GM19452 (cell line): ENCODE results near the gene CDR2L.

ENCODE experiments used
- ATAC-seq: cut with Tn5 transposase; IDR thresholded peaks from one replicate; pipeline ENCODE4 v1.9.1; 2021; ENCODE audit not compliant: unreplicated experiment

Gene CDR2L

DNA sequence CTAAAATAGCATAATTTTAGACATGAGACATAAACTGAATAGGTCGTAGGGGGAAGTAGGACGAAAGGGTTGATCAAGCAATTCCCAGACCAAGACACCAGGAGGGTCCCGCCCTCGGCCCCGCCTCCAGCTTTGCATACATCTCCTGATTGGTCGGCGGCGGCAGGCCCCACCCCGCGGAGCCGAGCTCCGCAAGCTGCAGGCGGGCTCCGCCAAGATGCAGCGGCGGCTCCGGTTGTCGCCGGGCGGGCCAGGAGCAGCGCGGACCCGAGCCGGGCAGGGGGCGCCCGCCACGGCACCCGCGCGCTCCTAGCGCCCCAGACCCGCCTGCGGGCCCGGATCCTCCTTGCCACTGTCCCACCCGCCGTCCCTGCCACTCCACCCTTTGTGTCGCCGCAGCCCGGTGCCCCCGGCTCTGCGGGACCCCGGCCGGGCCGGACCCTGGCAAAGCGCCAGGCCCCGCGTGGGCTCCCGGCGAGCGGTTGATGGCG is at the start of gene CDR2L:
Gene CDR2L, plus strand, starts transcription at position 215 of the 491 bp plus-strand sequence. CDS start 412 bp downstream, outside the sequence.
- peak; percentile 95 for ATAC-seq

DNA sequence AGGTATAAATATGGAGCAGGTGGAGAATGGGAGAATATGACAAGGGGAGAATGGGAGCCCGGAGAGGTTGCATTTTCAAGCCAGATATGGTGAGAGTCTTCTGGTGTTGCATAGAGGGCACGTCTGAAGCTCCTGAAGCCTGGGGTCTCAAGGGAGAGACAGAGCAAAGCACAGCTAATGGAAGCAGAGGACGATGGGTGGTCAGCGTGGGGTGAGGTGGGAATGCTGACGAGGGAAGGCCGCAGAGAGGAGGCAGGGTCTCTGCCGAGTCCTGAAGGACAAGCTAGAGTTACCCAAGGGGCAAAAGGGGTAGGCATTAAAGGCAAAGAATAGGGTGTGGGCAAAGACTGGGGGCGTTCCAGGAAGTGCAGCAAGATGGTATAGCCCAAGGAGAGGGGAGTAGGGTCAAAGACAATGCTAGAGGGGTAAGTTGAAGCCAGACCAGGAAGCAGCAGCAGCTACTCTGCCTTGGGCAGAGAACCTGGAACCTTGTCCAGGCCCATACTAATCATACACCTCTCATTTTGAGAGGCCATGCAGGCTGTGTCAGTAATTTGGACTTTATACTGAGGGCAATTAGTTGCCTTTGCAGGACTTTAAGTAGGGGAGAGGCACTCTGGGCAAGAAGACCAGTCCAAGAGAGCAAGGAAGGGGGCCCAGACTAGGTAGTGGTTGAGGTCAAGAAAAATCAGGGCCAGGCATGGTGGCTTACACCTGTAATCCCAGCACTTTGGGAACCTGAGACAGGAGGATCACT is 49.1 kb upstream of the CDR2L start:
- ATAC-seq = no peak

DNA sequence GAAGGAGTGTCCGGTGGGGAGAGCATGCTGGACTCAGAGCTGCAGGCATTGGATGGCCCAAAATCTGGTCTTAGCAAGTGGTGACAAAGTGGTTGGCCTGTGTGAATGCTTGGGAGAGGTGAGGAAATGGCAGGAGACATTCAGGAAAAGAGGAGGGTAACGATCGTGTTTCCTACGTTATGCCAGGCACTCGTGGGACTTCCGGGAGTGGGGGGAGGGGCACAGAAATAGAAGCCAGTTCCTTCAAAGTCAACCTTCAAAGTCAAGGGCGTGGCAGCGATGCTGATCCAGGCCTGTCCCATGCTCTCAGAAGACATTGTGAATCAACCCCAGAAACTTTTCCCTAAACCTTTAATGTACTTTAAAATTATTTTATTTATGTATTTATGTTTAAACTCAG is 47.9 kb upstream of the CDR2L start:
- ATAC-seq = no peak

DNA sequence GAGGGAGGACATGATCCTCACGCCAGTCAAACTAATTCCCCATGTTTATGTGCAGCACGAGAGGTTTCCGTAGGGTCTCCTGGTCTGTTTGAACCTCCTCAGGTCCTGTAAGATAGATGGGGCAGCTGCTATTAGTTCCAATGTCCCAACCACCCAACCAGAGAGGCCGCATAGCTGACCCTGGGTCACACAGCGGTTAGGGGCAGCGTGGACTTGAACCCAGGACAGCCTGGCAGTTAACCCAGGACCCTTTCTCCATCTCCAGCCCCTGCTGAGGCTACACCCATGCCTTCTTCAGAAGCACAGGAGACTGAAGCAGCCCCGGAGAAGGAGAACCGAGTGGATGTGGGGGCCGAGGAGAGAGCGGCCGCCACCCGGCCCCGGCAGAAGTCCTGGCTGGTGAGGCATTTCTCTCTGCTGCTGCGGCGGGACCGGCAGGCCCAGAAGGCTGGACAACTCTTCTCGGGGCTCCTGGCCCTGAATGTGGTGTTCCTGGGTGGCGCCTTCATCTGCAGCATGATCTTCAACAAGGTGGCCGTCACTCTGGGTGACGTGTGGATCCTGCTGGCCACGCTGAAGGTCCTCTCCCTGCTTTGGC is 46.2 kb upstream of the CDR2L start:
- no peak for ATAC-seq

DNA sequence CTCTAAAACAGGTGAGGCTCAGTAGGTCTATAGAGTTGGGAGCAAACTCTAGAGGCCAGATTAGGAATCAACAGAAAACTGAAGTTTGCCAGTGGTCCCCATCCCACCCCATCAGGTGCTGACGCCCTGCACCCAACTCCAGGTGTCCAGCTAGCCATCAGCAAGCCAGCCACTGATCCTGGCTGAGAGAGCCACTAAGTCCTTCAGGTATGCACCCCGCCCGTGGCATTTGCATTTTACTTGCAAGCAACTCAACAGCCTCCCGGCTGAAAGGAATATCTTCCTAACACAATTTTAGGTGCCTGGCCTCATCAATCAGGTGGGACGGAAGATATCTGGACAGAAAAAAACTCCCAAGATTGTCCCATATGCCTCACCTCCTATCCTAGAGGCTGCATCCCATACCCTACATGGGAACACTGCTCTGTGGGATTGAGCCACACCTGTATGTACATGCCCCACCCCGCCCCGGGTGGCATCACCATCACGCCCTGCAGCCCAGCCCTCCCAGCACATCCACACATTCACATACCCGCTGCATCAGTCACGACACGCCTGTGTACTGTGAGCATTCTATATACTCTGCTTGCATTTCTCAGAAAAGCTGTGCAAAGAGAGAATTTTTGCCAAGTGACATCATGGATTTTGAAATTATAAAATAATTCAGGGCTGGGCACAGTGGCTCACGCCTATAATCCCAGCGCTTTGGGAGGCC is 43.5 kb upstream of the CDR2L start:
- ATAC-seq = no peak

DNA sequence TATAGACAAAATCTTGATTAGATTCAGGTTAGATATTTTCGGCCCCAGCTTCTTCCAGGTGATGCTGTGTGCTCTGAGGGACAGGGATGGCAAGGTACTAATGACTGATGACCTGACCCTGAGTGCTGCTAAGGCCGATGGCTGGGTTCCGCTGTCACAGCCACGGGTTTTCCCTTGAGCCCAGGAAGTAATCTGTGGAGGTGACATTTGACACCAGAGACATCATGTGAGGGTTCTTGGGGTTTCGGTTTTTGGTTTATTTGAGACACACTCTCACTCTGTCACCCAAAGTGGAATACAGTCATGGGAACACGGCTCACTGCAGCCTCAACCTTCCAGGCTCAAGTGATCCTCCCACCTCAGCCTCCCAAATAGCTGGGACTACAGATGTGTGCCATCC is 41.9 kb upstream of the CDR2L start:
- peak; percentile 58 for ATAC-seq

DNA sequence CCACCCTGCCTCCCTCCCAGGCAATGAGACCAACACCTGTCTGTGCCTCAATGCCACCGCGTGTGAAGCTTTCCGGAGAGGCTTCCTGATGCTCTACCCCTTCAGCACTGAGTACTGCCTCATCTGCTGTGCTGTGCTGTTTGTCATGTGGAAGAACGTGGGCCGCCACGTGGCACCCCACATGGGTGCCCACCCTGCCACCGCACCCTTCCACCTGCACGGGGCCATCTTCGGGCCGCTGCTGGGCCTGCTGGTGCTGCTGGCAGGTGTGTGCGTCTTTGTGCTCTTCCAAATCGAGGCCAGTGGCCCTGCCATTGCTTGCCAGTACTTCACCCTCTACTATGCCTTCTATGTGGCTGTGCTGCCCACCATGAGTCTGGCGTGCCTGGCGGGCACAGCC is 40.8 kb upstream of the CDR2L start:
- no peak for ATAC-seq

DNA sequence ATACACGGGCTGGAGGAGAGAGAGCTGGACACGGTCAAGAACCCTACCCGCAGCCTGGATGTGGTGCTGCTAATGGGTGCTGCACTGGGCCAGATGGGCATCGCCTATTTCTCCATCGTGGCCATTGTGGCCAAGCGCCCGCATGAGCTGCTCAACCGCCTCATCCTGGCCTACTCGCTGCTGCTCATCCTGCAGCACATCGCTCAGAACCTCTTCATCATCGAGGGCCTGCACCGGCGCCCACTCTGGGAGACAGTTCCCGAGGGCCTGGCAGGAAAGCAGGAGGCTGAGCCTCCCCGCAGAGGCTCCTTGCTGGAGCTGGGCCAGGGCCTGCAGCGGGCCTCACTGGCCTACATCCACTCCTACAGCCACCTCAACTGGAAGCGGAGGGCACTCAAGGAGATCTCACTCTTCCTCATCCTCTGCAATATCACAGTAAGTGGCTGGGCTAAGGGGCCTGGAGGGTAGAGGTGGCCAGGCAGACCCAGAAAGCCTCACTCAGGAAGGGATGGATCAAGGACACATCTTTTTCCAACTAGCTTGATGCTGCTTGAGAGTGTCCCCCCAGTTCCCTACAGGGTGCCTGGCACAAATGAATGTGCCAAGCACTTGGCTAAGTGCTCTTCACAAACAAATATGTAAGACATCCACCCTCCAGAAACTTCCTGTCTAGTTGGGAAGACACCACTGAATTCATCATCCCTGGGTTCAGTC is 40.2 kb upstream of the CDR2L start:
- ATAC-seq = no peak

DNA sequence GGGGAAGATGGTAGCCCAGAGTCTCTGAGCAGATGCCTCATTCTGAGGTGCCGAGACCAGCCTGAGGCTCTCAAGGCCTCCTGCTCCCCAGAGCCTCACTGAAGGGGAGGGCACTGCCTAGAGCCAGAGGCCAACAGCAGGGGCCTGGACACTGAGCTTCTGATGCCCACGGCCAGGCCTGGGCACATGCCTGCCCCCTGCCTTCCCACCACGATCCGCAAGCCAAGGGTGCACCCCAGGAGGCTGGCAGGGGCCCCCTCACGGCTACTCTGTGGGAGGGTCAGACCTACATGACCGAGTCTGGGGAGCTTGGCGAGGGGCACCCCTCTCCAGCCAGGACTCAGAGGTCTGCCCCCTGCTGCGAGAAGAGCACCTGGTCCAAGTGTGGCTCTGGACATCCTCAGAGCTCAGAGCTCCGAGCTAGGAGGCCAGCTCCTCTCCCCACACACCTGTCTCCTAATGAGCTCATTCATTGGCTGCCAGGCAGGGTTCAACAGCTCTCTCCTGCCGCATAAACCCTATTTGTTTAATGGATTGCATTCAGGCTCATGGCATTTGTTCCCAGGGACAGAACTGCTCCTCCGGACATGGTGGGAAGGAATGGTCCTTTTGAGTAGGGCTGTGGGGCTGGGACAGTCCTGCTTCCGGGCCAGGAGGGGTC is 37.8 kb upstream of the CDR2L start:
- ATAC-seq = no peak

DNA sequence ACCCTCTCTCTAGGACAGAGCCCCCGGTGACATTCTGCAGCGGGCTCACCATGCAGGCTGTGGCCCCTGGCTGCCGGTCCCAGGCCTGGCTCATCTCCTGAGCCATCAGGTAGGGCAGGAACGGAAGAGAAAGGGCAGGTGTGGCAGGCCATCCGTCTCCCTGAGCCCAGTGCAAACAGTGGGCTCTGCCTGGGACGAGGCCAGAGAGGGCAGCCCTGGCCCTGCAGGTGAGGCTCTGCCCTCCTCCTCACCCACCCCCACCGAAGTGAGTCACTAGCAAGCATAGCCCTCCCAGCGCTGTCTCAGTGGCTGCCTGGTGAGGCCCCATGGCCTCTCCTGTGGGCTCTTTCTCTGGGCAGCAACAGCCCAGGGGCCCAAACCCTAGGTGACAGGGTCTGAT is 37.2 kb upstream of the CDR2L start:
- ATAC-seq = no peak

DNA sequence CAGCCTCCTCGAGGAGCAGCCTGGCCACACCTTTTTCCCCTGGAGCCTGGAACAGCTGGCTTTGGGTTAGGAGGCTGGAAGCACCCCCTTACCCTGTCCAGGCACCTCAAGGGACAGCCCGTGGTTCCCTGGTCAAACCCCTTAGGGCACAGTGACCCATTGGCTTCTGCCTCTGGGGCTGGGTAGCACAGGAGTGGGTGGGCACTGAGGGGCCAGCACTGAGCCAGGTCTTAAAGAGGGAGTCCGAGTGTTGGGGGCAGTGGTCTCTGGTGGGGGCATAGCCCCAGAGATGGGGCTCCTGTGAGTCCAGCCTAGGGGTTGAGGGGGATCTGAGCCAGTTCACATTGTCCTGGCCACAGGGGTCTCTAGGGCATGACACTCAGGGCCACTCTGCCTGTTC is 36.4 kb upstream of the CDR2L start:
- ATAC-seq = no peak

DNA sequence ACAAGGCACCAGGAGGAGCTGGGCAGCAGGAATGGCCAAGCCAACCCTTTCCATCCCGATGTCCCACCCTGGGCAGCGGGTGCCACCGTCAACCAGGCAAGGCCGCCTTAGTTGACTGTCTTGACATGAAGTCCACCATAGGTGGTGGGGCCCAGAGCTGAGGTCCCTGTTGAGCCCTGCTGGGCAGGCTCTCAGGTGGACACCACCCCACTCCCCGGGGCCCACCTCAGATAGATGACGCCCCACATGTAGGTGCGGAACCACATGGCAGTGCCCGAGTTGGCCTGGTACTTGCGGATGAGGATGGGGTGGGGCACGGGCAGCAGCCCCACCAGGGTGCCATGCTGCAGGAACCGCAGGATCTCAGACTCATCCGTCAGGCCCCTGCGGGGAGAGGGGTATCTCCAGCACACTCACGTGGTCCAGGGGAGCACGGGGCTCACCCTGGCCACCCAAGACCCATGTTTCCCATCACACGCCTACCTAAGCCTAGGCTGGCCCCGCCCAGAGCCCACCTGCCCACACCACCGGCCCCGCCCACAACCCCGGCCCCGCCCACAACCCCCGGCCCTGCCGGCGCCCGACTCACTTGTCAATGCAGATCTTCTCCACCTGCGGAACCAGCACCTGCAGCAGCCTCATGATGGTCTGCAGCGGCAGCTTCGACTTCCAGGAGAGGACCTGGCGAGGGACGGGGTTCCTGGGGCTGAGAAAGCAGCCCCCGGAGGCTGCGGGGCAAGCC is 35.6 kb upstream of the CDR2L start:
- ATAC-seq = no peak

DNA sequence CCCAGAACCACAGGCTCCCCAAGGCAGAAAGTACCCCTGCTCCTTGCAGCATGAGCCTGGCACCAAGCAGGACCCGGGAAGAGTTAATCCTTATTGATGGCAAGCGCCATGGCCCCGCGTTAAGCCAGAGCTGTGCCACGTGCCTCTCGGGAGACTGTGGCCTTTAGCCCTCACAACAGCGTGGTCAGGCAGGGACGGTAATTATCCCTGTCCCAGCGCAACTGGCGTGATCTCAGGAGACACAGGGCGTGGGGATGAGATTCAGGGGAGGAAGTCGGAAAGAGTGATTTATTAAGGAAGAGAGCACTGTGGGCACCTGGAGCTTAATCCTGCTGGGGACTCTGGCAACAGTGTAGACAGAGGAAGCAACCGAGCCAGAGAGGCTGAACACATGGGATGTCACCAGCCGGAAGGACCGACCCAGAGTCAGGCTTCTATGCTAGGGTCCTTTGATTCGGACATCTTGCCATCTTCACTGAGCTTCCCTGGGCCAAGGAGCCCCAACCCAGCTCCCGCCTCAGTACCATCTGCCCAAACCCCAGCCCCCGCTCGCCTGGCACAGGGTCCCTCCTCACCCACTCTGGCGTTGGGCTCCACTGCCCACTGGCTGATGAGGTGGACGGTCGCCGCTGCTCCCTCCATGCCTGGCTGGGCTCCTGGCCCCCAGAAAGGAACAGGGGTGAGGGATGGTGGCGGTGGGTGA is 34.9 kb upstream of the CDR2L start:
- ATAC-seq = no peak

DNA sequence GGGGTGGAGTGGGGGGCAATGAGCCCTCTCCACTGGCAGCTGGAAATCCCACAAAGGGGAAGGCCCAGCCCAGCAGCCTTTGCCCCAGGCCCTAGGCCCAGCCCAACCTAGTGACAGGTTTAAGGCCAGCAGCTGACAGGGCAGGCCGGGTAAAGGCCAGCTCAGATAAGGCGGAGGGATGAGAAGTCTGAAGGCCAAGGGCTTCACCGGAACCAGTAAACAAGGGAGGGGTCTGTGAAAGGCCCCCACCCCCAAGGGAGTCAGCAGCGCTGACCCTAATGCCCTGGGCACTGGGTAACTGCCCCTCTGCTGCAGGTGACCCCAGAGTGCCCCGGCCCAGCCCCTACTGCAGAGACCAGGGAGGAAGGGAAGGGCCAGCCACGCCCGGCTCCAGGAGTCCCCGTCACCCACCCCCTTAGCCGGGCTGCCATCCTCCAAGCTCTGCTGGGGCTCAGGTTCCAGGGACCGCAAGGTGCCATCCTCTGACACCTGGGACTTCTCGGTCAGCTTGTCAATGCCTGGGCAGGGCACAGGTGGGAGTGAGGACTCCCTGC is 34.2 kb upstream of the CDR2L start:
- ATAC-seq = no peak

DNA sequence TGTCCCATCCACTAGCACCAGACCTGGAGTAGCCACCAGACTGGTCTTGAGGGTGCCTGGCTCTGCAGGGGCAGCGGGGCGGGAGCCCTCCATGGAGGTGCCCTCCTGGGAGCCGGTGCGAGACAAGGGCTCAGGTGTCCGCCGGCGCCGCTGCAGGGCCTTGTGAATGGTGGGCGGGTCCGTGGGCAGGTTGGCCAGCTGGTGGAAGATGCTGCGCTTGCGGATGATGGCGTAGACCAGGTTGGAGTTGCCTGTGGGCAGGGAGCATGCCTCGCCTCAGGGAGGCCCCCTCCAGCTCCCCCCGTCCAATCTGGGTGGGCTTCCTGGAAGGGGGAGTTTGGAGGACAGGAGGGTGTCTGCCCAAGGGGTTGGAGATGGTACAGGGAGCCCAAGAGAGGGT is 33.3 kb upstream of the CDR2L start:
- ATAC-seq = no peak

DNA sequence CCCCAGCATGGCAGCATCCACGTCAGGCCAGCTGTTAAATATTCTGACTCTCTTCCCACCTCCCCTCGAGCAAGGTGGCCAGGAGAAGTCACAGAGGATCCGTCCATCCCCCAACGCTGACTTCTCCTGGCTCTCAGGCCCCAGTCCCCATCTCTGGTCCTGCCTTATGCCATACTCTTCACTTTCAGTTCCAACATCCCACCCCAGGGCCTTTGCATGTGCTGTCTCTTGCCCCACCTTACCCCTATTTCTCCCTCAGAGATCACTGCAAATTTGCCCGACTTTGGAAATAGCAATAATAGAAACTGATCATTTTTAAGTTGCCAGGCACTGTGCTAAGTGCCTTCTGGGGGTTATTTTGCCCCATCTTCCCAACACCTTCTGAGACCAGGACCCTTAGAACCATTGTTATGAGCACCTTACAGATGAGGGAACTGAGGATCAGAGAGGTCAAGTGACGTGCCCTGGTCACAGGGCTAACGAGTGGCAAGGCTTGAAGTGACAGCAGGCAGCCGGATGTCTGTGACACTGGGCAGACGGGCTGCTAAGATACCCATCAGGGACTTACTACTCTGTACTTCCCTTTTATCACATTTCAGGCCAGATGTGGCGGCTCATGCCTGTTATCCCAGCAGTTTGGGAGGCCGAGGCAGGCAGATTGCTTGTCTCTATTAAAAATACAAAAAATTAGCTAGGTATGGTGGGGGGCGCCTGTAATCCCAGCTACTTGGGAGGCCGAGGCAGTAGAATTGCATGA is 32.6 kb upstream of the CDR2L start:
- ATAC-seq = no peak

DNA sequence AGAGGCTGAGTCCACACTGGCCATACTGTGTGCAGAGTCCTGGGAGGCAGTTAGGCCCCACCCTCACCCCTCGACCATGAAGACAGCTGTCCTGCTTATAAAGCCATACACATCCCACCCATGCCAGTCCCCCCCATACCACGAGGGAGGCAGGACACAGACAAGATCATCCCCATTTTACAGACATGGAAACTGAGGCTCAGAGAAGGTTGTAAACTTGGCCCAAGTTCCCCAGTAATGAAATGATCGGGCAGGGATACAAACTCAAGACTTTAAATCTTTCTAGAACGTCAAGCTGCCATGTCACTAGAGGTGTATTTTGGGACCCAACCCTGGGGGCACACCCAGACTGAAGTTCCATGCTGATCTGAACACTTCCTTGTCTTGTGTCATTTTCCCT is 31.3 kb upstream of the CDR2L start:
- no peak for ATAC-seq

DNA sequence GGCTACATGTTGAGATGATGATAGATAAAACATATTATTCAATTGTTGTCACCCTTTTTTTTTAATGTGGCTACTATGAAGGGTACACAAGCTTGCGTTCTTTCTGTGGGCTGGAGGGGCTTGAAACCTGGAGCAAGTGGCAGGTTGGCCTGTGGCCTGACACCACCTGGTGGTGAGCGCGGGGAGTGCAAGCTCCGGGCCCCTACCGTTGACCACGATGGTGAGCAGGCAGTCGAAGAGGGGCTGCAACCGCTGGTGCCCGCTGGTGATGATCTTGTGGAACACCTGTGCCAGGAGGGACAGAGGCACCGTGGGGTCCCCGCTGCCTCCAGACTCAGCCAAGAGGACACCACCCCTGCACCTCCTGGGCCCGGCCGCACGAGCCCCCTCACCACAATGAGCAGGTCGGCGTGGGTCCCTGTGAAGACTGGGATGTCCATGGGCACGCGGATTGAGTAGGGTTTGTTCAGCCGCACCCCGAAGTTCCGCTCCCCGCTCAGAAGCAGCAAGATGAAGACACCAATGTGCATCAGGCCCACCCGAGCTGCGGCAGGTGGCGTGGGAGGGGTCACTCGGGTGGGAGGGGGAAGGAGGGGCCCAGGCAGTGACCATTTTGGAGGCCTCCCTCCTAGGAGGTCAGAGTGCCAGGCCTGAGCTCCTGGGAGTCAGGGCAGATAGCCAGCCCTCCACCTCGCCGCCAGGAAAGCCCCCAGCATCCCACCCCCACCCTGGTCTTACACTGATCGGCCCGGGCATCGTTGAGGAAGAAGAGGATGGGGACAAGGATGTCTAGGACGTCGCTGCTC is 29.3 kb upstream of the CDR2L start:
- no peak for ATAC-seq
